NCI-H2081 treated with DMSO at 0.1 percent for 48 hours (cell line): ENCODE results near the gene PFKFB1.

Experiments
- DNase-seq: peaks from one replicate; lab custom pipeline; 2025; lab: John Stamatoyannopoulos, UW

The PFKFB1 gene

GRCh38 chrX:54994099-54994498 is at the start of gene PFKFB1:
TSS of gene PFKFB1 (minus strand) at chrX:54994188. CDS start at chrX:54994007, 181 bp downstream.
- no peak for DNase-seq

GRCh38 chrX:55041514-55041913 is 47.5 kb upstream of the PFKFB1 start:
- DNase-seq: no peak

- DNase-seq: no peak
Observed at GRCh38 chrX:55039471-55039870, 45.5 kb upstream of the PFKFB1 start.

GRCh38 chrX:55033429-55033828 is 39.4 kb upstream of the PFKFB1 start:
- no peak for DNase-seq

GRCh38 chrX:55030271-55031205 is 36.5 kb upstream of the PFKFB1 start, which contains the start of gene ALAS2:
TSS of gene ALAS2 (minus strand) at chrX:55030977. CDS start at chrX:55026000, 4,977 bp downstream.
- no peak for DNase-seq

GRCh38 chrX:55029291-55029690 is 35.3 kb upstream of the PFKFB1 start:
- DNase-seq: no peak

- DNase-seq: no peak
Observed at GRCh38 chrX:55028611-55029010, 34.6 kb upstream of the PFKFB1 start.

- no peak for DNase-seq
Observed at GRCh38 chrX:55028040-55028439, 34.1 kb upstream of the PFKFB1 start.

- DNase-seq: no peak
Observed at GRCh38 chrX:55026840-55027239, 32.9 kb upstream of the PFKFB1 start.

- DNase-seq: no peak
Observed at GRCh38 chrX:55026143-55026542, 32.2 kb upstream of the PFKFB1 start.

GRCh38 chrX:55014897-55015299 is 20.9 kb upstream of the PFKFB1 start:
- DNase-seq: no peak

- DNase-seq: no peak
Observed at GRCh38 chrX:55011294-55011693, 17.3 kb upstream of the PFKFB1 start.

- DNase-seq: no peak
Observed at GRCh38 chrX:55008571-55009358, 14.8 kb upstream of the PFKFB1 start.

GRCh38 chrX:55007656-55008055 is 13.7 kb upstream of the PFKFB1 start:
- no peak for DNase-seq

GRCh38 chrX:55006827-55007621 is 13.0 kb upstream of the PFKFB1 start:
- no peak for DNase-seq

- DNase-seq: no peak
Observed at GRCh38 chrX:55005256-55005655, 11.3 kb upstream of the PFKFB1 start.

GRCh38 chrX:55004231-55004630 is 10.2 kb upstream of the PFKFB1 start:
- no peak for DNase-seq

- DNase-seq: peak; percentile 76
Observed at GRCh38 chrX:54999717-55000598, 6.0 kb upstream of the PFKFB1 start, which contains the start of gene APEX2. TSS of gene APEX2 (plus strand) at chrX:55000363. CDS start at chrX:55000423, 60 bp downstream.

GRCh38 chrX:54995621-54996020 is 1.6 kb upstream of the PFKFB1 start:
- no peak for DNase-seq

- no peak for DNase-seq
Observed at GRCh38 chrX:54994668-54995351, 822 bp upstream of the PFKFB1 start.
